Measurements from ENCODE around the gene IGHMBP2.
"Not testable (repeated sequence)": the region's sequence is repeated elsewhere in the genome, so short reads cannot be mapped to it uniquely, and the experiment has no call there.

The IGHMBP2 gene

DNA sequence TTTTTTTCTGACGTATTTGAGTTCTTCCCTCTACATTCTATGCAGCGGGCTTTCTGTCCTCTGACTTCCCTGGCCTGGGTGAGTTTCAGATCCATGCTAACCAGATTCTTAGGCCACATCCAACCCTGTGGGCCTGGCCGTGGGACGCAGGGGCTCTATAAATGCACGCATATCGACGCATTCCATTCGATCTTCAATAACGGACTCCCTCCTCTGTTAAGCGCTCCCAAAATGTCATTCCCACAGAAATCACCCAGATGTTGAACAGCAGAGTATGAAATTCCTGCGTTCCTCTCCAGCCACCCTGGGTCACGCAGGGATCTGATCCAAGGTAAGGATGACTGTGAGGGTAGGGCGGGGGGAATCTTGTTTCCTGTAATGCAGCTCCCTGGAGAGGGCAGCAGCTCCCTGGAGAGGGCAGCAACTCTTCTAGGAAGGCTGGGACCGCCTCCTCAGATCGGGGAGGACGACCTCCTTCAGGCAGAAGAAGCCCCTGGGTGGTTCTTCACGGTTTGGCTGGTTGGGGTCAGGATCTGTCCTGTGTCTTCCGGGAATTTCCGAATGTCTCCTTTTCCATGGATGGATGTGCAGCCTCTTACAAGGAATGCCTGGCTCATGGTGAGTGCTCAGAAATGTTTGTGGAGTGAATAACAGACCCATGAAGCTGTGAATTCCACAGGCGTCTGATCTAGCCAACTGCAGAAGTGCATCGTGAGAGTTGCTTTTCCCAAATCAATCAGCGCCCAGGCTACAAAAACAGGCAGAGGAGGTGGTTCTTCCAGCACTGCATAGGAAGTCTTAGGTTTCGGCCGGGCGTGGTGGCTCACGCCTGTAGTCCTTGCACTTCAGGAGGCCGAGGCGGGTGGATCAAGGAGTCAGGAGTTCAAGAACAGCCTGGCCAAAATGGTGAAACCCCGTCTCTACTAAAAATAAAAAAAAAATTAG is 64.9 kb downstream of the IGHMBP2 start:
- H3K27ac ChIP-seq, result no peak overlapping the region
- no peak overlapping the region for H3K9ac ChIP-seq
- H3K4me2 ChIP-seq, result no peak overlapping the region
- H3K4me1 ChIP-seq, result no peaks in the 10 kb centered on the region
- no peak for TF ChIP-seq Cebpa-rat (IDR thresholded peaks at IDR 0.05)
- H4K20me1 ChIP-seq, result no peaks in the 10 kb centered on the region
- no peaks in the 10 kb centered on the region for H3K27me3 ChIP-seq
- peaks cover 8% of the 10 kb centered on the region; the same call in 1 of the 2 replicates for H3K9me3 ChIP-seq
- H3K36me3 ChIP-seq, result no peaks in the 10 kb centered on the region
- no peak overlapping the region for H3K4me3 ChIP-seq

DNA sequence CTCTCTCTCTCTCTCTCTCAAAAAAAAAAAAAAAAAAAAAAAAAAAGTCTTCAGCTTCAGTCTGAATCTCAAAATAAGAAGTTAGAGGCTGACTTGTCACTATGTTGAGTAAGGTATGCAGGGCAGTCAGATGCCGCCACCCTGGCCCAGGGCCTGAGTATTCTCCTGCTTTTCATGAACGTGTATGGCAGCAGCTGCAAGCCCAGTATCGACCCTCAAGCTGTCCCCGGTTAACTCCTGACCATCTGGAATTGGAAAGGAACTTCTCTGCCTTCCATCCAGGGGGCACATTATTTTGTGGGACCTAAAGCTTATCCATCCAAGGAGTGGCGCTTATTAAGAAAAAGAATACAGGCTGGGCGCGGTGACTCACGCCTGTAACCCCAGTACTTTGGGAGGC is 65.7 kb downstream of the IGHMBP2 start:
- Histone ChIP-seq H3K4me1 (no peaks in the 10 kb centered on the region), H4K20me1 (no peaks in the 10 kb centered on the region), H3K9ac (no peak overlapping the region), H3K4me3 (no peak overlapping the region), H3K9me3 (no peaks in the 10 kb centered on the region), H3K36me3 (no peaks in the 10 kb centered on the region), H3K27ac (no peak overlapping the region), H3K27me3 (no peaks in the 10 kb centered on the region), H3K4me2 (no peak overlapping the region)
- no peak for TF ChIP-seq Cebpa-rat (IDR thresholded peaks at IDR 0.05)

DNA sequence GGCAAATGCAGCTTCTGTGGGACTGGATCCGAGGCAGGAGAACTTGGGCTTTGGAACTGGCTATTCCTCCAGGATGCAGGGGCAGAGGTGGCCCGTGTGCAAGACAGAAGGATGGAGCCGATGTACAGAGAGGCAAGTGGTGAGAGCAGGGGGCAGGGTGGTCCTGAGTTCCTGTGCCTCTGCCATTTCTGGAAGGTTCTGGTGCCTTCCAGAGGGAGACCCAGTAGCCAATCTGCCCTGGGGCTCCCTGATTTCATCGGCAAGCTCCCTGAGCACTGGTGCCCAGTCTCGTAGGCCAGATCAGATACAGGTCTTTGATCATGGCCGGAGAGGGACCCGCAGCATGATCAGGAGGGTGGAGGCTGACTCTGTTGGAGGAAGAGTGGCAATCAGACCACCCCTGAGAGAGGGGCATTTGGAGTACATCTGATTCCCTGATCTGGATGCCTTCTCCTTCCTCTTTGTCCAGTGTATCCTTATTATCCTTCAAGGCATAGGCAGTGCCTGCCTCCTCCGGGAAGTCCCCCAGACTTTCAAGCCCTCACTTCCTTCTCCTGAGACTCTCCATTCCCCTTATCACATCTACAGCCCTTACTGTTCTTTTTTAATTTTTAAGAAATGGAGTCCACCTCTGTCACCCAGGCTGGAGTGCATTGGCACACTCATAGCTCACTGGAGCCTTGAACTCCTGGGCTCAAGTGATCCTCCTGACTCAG is 67.4 kb downstream of the IGHMBP2 start:
- no peak overlapping the region for H3K4me2 ChIP-seq
- H3K4me3 ChIP-seq, result no peak overlapping the region
- no peak overlapping the region for H3K27ac ChIP-seq
- H4K20me1 ChIP-seq, result no peaks in the 10 kb centered on the region
- no peaks in the 10 kb centered on the region for H3K36me3 ChIP-seq
- H3K27me3 ChIP-seq, result no peaks in the 10 kb centered on the region
- TF ChIP-seq Cebpa-rat (IDR thresholded peaks at IDR 0.05), result no peak
- H3K9me3 ChIP-seq, result no peaks in the 10 kb centered on the region
- no peaks in the 10 kb centered on the region for H3K4me1 ChIP-seq
- H3K9ac ChIP-seq, result no peak overlapping the region

DNA sequence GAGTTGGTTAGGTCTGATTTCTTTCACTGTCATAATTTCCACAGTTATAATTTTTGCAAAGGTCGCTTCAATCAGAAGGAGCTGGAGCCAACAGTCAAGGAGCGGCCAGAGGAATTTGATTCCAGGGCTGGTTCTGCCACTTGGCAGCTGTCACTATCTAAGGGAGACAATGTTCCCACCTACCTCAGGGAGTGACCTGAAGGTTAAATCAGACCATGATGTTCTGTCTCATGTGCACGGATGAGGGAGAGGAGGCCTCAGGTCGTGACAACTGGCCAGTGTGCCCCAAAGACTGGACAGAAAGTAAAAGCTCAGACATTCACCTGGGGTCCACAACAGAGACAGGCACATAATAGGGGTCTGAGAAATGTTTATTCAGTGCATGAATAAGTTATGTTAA is 69.5 kb downstream of the IGHMBP2 start:
- Histone ChIP-seq H3K9me3 (no peaks in the 10 kb centered on the region), H3K27ac (no peak overlapping the region), H3K4me2 (no peak overlapping the region), H4K20me1 (peaks cover 10% of the 10 kb centered on the region), H3K27me3 (0 out of 2 replicates have a peak, but pooled peaks cover 10% of the 10 kb centered on the region), H3K9ac (no peak overlapping the region), H3K36me3 (no peaks in the 10 kb centered on the region), H3K4me3 (no peak overlapping the region), H3K4me1 (peaks cover 5% of the 10 kb centered on the region)
- TF ChIP-seq Cebpa-rat (IDR thresholded peaks at IDR 0.05), result no peak

DNA sequence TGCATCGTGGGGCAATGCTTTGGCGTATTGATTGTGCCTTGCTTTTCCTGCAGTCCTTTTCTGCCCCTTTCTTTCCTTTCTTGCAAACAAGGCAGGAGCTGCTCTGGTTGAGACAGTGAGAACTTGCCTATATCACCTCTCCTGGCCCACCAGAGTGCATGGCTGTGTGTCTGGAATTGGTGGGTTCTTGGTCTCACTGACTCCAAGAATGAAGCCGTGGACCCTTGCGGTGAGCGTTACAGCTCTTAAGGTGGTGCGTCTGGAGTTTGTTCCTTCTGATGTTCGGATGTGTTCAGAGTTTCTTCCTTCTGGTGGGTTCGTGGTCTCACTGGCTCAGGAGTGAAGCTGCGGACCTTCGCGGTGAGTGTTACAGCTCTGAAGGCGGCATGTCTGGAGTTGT is 70.0 kb downstream of the IGHMBP2 start:
- H3K4me2 ChIP-seq, H3K9me3 ChIP-seq, H3K9ac ChIP-seq, H3K4me1 ChIP-seq, H3K4me3 ChIP-seq, H3K36me3 ChIP-seq, H3K27ac ChIP-seq: not testable (repeated sequence)
- H4K20me1 ChIP-seq, result peaks cover 15% of the 10 kb centered on the region
- peaks cover 12% of the 10 kb centered on the region; the same call in 1 of the 2 replicates for H3K27me3 ChIP-seq

DNA sequence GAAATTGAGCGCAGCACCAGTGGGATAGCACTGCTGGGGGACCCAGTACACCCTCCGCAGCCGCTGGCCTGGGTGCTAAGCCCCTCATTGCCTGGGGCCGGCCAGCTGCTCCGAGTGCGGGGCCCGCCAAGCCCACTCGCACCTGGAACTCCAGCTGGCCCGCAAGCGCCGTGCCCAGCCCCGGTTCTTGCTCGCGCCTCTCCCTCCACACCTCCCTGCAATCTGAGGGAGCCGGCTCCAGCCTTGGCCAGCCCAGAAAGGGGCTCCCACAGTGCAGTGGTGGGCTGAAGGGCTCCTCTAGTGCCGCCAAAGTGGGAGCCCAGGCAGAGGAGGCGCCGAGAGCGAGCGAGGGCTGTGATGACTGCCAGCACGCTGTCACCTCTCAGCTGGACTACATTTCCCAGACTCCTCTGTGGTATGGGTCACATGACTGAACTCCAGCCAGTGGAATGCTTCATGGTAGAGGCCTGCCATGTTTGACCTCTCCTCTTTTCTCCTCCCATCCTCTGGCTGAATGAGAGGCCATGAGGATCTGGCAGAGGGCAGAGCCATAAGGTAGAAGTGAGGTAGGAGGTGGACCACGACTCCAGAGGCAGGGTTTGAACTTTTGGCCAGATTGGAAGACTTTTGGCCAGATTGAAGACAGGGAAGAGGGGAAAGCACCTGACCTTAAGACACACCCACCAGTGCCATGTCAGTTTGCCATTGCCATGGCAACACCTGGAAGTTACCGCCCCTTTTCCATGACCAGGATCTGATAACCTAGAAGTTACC is 70.9 kb downstream of the IGHMBP2 start:
- H3K27ac ChIP-seq, result no peak overlapping the region
- H3K36me3 ChIP-seq, result no peaks in the 10 kb centered on the region
- no peak overlapping the region for H3K9ac ChIP-seq
- H3K9me3 ChIP-seq, result no peaks in the 10 kb centered on the region
- no peak for TF ChIP-seq Cebpa-rat (IDR thresholded peaks at IDR 0.05)
- peaks cover 12% of the 10 kb centered on the region; the same call in 1 of the 2 replicates for H3K27me3 ChIP-seq
- H3K4me3 ChIP-seq, result no peak overlapping the region
- peaks cover 19% of the 10 kb centered on the region for H3K4me1 ChIP-seq
- peaks cover 24% of the 10 kb centered on the region for H4K20me1 ChIP-seq
- H3K4me2 ChIP-seq, result no peak overlapping the region

DNA sequence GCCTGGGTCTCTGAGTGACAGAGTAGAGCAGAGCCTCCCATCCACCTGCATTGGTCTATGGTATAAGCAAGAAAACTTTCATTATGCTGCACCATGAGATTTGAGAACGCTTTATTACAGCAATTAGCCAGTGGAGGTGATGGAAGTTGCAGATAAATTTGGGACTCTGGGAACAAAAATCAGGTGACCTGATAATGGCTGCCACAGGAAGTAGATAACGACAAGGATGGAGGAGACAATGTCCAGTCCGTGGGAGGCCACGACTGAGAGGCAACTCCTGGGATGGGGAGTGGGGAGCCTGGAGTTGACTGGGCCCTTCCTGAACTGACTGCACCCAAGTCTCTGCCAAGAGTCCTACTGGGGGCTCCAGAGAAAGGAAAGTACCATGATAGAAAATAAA is 72.4 kb downstream of the IGHMBP2 start:
- H3K9me3 ChIP-seq, result no peaks in the 10 kb centered on the region
- TF ChIP-seq Cebpa-rat (IDR thresholded peaks at IDR 0.05), result no peak
- no peak overlapping the region for H3K4me2 ChIP-seq
- H4K20me1 ChIP-seq, result peaks cover 36% of the 10 kb centered on the region
- no peak overlapping the region for H3K9ac ChIP-seq
- no peak overlapping the region for H3K27ac ChIP-seq
- H3K4me3 ChIP-seq, result no peak overlapping the region
- H3K4me1 ChIP-seq, result peaks cover 32% of the 10 kb centered on the region
- H3K27me3 ChIP-seq, result peaks cover 16% of the 10 kb centered on the region; the same call in 1 of the 2 replicates
- no peaks in the 10 kb centered on the region for H3K36me3 ChIP-seq

DNA sequence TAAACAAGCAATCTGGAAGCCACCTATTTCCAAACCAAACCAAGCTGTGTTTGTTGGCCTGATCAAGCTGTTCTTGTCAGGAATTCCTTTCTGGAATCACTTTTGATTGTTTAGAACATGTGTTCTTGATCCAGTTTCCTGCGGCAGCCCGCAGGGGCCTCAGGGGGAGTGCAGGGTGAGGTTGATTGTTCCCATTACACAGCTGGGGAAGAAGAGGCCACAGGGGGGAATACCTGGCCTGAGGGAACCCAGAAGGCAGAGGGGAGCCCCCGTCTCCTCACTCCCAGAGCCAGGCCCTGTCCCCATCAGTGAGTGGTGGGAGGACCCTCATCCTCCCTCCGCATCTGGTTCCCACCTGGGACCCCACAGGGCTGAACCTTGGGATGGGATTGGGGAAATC is 72.9 kb downstream of the IGHMBP2 start:
- no peak overlapping the region for H3K4me3 ChIP-seq
- H3K4me1 ChIP-seq, result peaks cover 32% of the 10 kb centered on the region
- H4K20me1 ChIP-seq, result peaks cover 36% of the 10 kb centered on the region
- no peaks in the 10 kb centered on the region for H3K36me3 ChIP-seq
- no peak for TF ChIP-seq Cebpa-rat (IDR thresholded peaks at IDR 0.05)
- H3K4me2 ChIP-seq, result no peak overlapping the region
- H3K27me3 ChIP-seq, result peaks cover 16% of the 10 kb centered on the region; the same call in 1 of the 2 replicates
- no peak overlapping the region for H3K27ac ChIP-seq
- H3K9me3 ChIP-seq, result peaks cover 2% of the 10 kb centered on the region; the same call in 1 of the 2 replicates
- no peak overlapping the region for H3K9ac ChIP-seq

DNA sequence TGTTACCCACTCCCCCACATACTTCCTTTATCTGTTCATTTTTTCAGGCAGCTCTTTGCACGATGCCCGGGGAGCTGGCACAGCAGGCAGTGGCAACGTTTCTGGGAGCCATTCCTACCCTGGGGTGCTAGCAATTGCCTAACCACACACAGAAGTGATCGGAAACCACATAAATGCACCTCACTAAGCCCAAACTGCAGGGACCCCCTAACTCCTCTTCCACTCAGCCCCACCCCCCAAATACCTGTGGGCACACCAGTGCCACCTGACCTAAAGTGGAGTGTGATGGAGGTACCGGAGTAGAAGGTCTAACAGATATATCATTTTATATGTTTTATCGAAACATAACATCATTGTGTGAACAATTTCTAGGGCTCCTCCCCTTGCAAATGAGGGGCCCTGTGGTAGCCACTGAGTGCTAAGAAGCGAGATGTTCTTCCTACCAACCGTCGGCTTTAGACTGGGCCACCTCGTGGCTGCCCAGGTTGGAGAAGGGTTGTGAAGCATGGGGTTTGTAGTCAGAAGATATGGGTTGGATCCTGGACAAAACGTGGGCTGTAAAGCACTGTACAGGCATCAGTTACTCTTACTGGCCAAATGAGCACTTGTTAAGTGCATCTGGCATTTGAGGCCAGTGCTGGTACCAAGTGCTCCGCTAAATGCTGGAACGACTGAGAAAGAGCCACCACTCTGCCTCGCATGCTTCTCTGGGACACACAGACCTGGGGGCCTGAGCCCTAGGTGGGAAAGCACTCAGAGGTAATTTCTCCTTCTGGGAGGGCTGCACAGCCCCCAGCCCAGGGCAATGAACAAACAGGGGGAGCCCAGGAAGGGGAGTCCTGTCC is 74.3 kb downstream of the IGHMBP2 start:
- peaks cover 16% of the 10 kb centered on the region; the same call in 1 of the 2 replicates for H3K27me3 ChIP-seq
- H3K4me2 ChIP-seq, result peak overlapping the region; percentile 95
- H3K36me3 ChIP-seq, result no peaks in the 10 kb centered on the region
- H3K9ac ChIP-seq, result no peak overlapping the region
- peaks cover 32% of the 10 kb centered on the region for H3K4me1 ChIP-seq
- no peak overlapping the region for H3K4me3 ChIP-seq
- H3K9me3 ChIP-seq, result peaks cover 12% of the 10 kb centered on the region
- H4K20me1 ChIP-seq, result peaks cover 36% of the 10 kb centered on the region
- no peak for TF ChIP-seq Cebpa-rat (IDR thresholded peaks at IDR 0.05)
- H3K27ac ChIP-seq, result no peak overlapping the region
